GM19193 (cell line): ENCODE measurements around the gene TBX21.

Source experiments
- POLR2A ChIP-seq: IDR thresholded peaks from 4 replicates; pipeline ENCODE4 v1.6.1; 2011; ENCODE audit not compliant: insufficient read depth, insufficient read length; ENCODE audit errors: extremely low read depth

TBX21 gene

DNA sequence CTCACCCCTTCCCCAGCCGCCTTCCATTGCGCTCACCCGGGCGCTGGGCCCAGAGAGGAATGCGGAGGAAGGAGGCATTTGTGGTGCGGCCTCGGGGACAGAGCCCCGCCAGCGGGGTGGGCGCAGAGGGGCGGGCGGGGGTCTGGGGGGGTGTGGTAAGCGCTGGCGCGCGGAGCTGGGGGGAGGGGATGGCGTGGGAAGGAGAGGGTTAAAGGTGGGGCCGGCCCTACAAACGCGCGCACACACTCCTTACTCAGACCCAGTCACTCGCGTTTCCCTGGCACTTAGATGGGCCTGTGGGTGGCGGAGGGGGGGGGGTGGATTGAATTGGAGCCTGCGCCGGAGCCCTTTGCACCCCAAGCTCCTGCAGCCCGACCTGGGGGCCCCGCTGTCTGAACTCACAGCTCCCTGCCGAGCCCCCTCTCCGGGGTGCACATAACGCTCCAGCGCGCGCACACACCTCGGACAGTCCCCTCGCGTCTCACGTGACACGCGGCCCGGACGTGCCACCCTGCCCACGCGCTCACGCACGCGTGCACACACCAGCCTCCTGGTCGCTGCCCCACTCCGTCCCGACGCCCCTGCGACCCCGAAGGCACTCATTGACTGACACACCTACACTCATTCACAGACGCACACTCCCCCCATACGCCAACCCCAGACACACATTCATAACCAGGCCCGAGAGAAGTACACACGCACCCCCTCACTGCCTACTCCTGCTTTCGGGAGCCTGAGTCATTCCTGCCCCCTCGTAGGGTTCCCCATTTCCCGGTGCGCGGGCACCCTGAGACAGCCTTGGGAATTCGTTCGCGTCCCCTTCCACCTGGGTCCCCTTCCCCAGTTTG lies 38.2 kb upstream of the TBX21 start:
- no peak for TF ChIP-seq POLR2A

DNA sequence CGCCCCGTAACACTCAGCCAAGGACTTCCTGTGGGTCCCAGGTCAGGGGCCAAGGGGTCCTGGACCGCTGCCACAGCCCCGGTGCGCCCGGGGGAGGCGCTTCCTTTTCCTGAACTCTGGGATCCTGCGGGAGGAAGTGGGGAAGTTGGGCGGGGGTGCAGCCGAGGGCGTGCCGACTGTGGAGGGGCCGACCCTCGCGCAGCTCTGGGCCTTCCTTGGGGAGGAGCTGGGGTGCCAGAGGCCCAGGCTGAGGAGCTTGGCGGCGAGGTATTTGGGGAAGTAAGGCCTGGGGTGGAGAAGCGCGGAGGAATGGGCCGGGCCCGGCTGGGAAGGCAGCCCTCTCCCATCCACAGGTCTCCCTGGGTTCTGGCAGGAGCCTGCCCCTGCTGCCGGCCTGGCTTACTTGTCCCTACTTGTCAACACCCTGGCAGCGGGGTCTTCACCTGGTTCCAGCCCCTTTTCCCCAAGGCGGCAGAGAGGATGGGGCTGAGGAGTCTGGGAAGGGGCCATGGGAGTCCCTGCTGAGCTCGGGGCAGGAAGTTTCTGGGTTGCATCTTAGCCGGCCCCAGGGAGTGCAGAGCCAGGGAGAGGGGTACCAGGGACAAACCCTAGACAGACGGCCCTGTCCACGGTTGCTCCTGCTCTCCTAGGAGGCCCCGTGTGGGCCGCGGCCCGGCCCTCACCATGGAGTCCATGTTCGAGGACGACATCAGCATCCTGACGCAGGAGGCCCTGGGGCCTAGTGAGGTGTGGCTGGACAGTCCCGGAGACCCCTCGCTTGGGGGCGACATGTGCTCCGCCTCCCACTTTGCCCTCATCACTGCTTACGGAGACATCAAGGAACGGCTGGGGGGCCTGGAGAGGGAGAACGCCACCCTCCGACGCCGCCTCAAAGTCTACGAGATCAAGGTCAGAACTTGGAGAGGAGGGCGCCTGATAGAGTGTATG lies 37.3 kb upstream of the TBX21 start:
- no peak for TF ChIP-seq POLR2A

DNA sequence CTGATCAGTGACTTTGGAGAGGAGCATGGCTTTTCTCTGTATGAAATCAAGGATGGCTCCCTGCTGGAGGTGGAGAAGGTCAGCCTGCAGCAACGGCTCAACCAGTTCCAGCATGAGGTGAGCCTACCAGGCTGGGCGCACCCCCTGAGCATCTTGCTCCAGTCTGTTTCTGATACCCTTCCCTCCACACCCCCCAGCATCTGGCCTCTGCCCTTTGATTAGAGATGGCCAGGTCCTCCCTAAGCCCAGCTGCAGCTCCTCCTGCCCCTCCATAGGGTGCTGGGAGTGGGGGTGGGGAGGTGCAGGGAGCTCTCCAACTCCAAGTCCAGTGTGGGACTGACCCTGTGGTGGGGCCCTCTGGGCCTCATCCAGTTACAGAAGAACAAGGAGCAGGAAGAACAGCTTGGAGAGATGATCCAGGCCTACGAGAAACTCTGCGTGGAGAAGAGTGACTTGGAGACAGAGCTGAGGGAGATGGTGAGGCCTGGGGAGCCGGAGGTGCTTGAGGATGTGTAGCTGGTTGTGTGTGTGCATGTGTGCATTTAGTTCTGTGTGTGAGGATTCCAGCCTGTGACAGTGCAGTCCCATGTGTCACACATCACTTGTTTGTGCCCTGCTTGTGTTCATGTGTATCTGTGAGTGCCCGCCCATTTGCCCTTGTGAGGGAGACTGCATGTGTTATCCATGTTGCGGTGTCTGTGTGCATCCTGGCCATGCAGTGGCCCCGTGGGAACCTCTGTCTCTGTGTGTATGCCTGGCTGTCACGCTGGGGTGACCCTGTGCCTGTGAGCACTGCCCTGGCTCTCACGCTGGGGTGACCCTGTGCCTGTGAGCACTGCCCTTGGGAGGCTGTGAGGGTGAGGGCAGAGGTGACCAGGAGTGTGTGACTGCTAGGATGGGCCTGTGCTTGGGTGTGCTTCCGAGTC lies 36.1 kb upstream of the TBX21 start:
- TF ChIP-seq POLR2A, result no peak

DNA sequence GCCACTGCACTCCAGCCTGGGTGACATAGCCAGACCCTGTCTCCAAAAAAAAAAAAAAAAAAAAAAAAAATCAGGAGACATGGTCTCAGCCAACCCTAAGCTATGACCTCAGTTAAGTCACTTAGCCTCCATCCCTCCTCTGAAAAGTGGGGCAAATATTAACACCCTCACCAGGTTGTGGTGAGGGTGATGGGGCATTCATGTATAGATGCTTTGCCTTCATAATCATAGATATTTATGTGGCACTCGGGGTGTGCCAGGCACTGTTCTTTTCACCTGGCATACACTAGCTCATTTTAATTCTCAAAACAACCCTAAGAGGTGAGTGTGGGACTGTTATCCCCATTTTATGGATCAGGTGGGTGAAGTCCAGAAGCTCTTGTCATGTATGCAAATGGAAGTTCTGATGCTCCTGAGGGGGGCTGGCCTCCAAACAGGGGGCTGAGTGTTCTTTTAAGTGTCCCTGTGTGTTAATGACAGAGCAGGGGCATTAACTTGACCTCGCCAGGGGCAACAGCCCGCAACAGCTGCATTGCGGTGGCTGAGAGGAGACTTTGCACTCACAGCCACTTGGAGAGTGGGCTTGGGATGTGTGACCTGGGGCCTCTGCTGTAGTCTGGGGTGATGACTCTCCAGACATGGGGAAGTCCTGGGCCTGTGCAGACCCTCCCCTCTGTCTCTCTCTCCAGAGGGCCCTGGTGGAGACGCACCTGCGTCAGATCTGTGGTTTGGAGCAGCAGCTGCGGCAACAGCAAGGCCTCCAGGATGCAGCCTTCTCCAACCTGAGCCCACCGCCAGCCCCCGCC lies 34.9 kb upstream of the TBX21 start:
- no peak for TF ChIP-seq POLR2A

DNA sequence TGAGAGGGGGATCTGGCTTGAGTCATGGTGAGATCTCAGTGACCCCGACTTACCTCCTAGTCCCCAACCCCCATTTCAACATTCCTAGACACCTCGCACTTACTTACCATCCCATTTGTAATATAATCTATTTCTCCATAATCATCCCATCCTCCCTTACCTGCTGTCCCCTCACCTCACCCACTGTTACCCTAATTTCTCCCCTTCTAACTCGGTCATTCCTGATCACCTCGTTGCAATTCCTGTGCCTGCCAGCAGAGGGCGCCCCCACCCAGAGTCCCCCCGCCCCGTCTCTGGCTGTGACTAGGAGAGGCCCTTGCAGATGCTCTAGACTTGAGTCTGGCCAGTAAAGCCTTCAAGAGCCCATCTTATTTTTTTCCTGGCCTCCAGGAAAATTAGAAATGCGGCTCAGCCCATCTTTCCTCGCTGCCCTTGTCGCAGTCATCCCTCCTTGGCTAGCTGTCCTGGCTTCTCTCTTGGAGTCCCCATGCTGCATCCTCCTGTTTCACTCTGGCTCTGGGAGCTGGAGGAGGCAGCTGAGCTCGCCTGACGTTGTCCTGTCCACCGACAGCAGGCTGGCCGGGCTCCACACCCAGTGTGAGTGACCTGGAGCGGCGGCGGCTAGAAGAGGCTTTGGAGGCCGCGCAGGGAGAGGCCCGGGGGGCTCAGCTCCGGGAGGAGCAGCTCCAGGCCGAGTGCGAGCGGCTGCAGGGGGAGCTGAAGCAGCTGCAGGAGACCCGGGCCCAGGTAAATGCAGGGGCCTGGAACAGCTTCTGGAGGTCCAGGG lies 34.1 kb upstream of the TBX21 start:
- TF ChIP-seq POLR2A, result no peak

DNA sequence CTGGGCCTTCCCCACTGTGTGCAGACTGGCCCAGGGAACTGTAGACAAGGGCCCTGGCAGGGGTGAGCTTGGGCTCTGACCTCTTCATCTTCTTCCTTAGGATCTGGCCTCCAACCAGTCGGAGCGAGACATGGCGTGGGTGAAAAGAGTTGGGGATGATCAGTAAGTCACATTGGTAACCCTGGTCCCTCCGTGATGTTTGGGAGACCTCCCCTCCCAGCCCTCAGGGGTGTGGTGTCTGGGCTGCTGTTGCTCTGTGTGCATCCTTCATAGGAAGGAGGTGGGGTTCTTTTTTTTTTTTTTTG lies 33.5 kb upstream of the TBX21 start:
- TF ChIP-seq POLR2A, result no peak

DNA sequence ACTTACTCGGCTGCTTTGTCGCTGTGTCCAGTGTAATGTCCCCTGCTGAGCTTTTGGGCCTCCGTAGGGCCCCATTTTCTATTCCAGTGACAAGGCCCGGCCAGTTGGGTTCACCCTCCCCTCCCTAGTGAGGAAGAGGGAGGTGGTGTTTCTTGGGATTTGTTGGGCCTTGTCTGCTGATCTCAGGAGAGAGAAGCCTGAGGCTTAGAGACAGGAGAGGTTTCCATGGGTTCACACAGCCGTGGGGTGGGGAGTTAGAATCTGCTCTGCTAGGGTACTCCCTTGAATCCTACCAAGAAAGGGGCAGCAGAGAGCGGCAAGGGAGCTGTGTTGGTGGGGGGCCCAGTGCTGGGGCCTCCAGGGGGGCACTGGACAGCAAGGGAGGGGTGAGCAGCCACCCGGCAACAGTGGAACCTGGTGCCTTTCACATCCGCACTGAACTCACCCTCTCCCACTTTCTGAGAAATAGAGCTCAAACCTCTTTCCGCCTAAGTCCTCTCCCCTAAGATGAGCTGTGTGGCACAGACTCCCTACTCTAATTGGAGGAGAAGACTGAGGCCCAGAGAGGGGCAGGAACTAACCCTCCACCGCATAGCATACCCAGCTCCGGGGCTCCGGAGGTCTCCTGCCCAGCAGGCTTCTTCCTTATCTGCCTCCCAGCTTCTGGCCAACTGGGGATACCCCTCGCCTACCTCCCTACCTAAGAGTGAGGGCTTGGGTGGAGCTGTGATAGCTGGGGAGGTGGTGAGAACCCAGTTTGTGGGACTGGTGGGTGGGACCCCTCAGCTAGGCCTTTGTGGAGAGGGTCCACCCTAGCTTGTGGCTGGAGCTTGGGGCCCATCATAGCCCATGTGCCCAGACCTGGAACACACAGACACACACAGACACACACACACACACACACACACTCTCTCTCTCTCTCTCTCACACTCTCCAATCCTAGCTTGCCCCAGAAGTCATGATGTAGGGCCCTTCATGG lies 32.3 kb upstream of the TBX21 start:
- no peak for TF ChIP-seq POLR2A

DNA sequence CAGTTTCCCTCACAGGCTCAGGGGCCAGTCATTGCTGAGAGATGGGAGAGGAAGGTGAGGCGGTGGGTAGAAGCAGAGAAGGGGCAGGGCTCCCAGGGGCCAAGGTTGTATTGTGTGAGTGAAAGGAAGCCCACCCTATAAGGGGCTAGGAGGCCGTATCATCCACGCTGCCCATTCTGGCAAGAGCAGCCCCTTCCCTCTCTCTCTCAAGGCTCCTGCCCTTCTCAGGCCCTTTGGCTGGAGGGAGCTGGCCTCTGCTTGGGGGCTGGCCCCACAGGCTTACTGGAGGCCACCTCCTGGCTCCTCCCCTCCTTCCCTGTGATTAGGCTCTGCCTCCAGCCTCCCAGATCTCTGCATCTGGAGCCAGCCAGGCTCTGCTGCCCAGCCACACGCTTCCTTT lies 31.4 kb upstream of the TBX21 start:
- no peak for TF ChIP-seq POLR2A

DNA sequence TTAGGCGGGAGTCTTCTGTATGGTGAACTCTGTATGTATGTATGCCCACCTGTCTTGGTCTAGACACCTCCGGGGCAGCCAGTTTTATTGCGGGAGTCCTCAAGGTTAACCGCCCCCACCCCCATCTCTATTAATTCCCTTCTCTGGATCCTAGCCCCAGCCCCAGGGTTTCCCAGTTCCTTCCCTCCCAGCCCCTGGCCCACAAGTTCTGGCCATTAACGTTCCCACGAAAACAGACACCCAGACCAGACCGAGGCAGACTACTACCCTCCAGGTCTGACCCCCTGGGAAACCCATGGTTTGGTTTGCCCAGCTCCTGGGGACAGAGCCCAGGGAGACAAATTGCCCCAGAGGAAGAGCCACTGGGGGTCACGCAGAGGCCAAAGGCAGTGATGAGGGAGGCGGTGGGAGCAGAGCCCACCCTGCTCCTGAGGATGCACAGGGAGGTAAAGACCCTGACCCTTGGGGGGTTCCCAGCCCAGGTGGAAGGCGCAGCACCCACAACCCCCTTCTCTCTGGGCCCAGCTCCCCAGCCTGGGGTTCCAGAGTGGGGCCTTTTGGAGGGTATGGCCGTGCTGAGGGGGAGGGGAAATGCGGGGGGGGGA lies 30.5 kb upstream of the TBX21 start:
- no peak for TF ChIP-seq POLR2A

DNA sequence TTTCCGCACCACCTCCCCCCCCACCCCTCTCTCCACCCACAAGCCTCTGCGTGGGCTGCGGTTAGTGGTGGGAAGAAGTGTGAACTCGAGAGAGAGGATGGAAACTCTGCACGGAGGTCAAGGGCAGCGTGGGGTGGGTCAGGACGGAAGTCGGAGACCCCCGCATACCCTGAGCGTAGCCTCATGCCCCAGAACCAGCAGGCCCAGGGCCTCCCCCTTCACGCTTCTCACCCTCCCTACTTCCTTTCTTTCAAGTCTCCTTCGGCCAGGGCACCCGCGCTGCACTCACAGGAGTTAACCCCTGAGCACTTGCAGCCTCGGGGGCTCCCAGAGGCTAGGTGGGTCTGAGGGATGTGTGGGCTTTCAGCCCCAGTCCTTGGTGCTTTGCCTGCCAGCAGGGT lies 29.8 kb upstream of the TBX21 start:
- TF ChIP-seq POLR2A, result no peak

DNA sequence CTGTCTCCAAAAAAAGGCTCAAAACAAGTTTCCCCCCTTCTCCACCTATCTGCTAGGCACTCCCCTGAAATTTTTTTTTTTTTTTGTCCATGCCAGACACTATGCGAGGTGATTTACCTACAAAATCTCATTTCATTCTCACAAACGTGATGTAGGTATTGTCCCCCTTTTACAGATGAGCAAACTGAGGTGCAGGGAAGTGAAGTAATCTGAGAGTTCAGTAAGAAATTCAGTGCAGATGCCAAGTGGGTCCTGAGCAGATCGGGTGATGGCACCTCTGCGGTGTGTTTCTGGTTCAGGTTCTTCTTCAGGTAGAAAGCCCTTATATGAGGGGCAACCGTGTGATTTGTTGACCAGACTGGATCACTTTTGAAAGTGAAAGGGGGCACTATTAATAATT lies 29.4 kb upstream of the TBX21 start:
- no peak for TF ChIP-seq POLR2A

DNA sequence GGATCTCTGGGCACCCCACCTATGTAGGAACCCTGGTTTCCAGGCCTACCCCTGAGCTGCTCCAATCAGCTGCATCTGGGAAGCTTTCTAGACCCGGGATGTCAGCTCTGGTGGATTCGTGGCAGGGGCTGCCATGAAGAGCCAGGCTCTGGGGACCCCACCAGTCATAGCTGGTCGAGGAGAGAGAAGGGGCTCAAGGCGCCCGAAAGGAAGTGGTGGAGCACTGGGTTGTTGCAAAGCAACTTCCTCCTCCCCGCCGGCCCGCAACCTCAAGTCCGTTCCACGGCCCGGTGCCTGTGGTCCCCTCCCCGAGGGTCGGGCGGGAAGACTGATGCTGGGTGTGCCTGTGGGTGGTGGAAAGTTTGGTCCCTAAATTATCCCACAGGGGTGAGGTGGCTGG lies 28.9 kb upstream of the TBX21 start:
- no peak for TF ChIP-seq POLR2A
